NCI-H146 (cell line): ENCODE data around the gene SMIM28.

Experiments
- DNase-seq: peaks from one replicate; lab custom pipeline; 2025; lab: John Stamatoyannopoulos, UW

SMIM28 gene

DNA sequence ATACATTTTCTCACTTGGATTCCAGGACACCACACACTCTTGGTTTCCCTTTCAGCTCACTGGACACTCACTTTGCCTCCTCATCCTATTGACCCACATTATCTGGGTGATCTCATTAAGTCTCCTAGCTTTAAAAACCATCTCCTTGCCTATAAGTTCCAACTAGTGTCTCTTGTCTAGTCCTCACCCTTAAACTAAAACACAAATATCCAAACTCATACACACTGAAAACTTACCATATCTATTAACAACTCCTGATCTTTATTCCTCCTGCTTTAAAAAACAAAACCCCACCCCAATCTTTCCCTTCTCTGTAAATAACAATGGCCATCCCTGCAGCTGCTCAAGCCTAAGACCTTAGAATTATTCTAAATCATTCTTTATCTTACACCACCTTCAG is 3.5 kb upstream of the SMIM28 start:
- DNase-seq, result no peak

DNA sequence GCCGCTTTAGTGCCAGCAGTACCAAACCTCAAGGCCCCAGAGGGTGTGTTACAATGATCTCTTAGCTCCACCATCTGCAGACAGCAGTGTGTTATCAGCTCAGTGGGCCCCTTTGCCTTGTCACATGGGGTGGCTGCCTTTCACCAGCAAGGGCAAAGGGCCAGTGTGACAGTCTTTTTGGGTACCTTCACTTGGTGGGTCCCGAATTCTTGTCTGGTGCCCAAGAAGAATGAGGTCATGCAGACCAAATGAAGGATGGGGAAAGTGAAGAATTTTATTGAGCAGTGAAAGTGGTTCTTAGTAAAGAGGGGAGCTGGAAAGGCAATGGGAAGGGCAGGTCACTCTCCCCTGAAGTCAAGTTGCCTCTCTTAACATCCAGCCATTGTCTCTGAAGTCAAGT is 2.9 kb upstream of the SMIM28 start:
- no peak for DNase-seq

DNA sequence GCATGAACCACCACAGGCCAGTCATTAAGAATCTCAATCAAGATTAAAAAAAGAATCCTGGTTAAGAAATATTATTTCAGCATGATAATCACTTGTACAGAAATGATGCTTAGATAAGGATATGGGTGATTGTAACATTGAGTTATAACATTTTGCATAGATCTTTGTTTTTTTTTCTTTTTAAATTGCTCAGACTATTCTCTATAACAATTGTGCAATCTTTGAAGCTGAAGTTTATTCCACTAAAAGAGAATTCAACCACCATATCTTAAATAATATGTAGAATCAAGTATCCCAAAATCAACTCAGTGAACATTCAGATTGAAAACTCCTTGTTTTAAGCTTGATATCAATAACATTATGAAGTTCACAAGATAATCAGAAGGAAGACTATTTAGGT is 663 bp upstream of the SMIM28 start:
- no peak for DNase-seq

DNA sequence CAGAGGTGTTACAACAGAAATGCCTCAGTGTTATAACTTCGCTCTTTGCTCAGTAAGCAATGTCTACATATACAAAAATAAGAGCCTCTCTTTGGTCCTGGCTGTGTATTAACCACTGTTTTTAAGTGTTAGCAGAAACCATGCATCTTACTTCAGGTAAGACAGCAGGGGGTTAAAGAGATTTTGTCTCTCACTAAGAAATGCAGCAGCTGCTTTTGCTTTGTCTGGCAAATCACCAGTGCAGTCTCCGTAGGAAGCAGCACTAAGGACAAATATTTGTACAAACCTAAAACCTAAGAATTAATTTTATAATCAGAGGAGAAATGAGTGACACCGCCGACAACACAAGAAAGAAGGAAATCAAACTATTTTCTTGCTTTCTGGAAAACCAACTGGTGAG is 758 bp downstream of the SMIM28 start:
- DNase-seq, result peak; percentile 87

DNA sequence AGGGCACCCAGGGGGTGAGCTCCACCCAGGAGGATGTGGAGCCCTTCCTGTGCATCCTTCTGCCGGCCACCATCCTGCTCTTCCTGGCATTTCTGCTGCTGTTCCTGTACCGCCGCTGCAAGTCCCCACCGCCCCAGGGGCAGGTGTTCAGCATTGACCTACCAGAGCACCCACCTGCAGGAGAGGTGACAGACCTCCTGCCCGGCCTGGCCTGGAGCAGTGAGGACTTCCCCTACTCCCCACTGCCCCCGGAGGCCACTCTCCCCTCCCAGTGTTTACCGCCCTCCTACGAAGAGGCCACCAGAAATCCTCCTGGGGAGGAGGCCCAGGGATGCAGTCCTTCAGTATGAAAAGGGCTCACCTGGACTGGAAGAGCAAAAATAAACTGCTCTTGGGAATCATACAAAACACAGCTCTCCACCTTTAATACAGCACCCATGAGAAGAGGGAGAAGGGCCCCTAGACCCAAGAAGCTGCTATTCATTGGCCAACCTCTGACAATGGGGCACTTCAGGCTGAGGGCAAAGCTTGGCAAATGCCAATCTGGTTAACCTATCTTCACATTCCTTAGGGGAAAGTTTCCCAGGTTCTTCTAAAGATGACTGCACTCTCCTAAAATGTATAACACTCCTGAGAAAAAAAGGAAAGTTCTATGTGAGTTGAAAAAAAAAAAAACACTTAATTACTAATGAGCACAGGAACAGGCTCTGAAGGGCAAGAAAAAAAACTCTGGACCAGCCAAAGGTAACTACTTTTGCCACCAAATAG is 5.0 kb downstream of the SMIM28 start:
- peak; percentile 98 for DNase-seq

DNA sequence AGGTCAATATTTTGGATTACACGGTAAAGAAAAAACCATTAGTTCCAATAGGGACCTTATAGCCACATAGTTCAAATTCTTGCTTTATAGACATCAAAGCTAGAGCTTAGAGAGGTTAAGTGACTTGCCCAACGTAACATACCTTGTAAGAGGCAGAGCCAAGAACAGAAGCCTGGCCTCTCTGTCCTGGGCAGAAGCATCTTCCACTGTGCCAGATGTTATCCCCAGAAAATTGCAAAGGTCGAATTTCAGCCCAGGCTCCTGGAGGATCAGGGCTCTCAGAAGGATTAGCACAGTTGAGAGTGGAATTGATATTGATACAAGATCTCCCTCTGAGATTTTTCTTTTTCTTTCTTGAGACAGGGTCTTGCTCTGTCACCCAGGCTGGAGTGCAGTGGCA is 6.1 kb downstream of the SMIM28 start:
- DNase-seq, result no peak

DNA sequence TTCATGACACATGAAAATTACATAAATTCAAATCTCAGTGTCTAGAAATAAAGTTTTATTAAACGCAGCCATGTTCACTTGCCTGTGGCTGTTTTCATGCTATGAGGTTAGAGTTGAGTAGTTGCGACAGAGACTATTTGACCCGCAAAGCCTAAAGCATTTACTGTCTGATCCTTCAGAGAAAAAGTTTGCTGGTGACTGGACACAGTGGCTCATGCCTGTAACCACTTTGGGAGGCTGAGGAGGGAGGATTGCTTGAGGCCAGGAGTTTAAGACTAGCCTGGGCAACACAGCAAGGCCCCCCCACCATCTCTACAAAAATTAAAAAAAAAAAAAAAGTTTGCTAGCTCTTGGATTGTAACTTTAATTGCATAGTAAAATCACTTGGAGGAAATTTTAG is 9.2 kb downstream of the SMIM28 start:
- no peak for DNase-seq

DNA sequence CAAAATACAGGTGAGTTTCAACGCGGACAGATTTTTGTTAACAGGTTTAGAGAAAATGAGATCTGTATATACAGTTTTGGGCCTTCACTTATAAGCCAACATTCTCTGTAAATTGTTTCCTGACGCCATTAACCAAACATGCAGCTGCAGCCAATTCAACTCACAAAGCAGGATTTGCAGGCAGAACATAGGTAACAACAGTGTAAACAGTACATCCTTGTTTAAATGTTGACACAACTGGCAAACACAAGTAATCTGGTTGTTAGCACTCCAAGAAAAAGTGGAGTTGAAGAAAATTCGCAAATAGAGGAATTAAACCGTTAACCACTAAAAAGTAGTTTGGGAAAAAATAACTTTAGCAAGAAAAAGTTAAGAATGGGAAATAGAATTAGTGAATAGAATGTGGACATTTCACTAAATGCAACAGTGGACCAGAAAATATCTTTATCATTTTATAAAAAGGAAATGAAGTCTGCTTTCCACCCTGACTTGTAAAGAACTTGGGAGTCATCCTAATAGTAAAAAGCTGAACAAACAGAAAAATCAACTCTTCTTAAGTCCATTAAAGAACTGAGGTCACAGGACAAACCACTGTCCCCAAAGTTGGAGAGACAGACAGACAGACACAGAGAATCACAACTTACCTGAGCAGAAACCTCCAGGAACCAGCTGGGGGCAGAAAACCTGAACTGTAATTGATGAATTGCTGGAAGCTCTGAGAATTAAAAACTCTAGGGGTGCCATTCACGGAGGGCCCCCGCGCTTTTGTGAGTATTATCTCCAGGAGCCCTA is 10.1 kb downstream of the SMIM28 start:
- DNase-seq, result peak; percentile 90

DNA sequence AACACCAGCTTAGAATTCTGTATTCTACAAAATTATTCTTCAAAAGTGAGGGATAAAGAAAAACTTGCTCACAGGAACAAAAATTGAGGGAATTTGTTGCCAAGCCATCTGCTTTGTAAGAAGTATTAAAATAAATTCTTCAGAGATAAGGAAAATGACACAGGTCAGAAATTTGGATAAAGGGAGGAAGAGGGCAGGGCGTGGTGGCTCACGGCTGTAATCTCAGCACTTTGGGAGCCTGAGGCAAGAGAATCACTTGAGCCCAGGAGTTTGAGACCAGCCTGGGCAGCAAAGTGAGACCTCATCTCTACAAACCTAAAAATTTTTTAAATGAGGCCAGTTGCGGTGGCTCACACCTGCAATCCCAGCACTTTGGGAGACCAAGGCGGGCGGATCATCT is 11.8 kb downstream of the SMIM28 start:
- DNase-seq, result no peak

DNA sequence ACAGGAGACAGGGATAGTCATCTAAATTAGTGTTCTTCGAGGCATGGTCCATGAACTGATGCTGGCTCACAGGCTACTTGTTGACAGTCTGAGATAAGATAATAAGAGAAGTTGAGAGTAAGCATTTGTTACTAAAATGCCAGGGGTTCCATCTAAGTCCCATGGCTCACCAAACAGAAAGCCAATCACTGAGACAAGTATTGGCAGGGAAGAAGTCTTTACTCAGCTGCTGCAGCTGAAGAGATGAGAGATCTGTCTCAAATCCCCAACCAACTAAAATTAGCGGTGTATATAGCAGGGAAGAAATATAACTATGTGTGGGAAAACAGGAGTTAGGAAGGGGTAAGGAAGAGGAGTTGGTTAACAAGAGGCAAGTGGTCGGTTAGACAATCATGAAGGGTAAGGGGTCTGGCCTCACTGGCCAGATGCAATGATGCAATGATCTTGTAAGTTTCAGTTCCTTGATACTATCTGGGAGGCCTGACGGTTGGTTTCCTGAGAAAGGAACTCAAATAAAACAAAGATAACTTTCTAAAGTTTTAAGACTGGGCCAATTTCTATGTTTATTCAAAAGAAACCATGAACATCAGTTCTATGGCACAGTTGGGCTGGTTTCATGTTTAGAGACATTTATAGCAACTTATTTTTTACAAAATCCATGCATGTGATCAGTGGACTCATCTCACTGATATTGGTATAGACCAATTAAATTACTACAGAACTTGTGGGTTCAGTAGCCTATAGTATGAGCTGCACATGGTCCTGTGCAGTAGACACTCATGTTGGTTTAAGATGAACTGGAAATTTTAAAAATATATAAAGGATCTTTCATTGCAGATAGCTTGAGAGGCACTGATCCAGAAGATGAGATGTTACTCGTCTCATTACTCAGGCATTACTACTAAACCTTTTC is 16.4 kb downstream of the SMIM28 start:
- DNase-seq, result no peak

DNA sequence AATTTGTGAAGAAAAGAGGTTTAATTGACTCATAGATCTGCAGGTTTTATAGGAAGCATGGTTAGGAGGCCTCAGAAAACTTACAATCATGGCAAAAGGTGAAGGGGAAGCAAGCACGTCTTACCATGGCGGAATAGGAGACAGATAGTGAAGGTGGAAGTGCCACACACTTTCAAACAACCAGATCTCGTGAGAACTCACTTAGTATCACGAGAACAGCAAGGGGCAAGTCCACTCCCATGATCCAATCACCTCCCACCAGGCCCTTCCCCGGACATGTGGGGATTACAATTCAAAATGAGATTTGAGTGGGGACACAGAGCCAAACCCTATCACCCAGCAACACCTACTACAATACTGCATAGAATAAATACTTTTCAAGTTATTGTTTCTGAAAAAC is 19.0 kb downstream of the SMIM28 start:
- no peak for DNase-seq

DNA sequence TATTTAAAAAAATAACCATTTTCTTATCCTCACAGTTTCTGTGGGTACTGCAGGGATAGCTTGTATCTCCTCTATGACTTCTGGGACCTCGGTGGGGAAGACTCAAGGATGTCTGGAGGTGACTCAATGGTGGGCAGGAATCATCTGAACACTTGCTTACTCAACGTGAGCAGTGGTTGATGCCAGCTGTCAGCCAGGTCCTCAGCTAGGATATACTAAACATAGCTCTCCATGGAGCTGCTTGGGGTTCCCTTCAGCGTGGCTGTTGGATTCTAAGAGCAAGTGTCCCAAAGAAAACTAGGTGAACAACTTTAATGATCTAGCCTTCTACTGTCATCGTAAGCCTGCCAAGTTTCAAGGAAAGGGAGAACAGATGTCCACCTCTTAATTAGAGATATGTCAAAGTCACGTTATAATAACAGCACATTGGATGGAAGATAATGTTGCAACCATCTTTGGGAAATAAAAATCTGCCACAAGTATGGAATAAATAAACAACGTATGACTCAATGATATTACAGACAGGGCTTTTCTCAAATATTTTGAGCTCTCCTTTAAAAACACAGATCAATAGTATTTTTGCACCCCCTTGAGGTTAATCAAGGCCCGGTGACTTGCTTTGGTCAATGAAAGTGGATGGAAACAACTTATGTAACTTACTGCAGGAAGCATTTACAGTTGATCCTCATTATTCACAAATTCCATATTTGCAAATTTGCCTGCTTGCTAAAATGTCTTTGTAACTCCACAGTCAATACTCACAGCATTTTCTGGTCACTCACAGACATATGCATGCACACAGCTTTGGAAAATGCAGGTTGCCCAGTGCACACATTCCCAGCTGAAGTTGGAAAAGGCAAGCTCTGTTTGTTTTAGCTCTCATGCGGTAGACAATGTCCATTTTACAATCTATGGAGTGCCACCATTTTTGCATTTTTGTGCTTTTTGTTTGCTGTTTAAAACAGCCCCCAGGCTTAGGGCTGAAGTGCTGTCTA is 19.7 kb downstream of the SMIM28 start:
- no peak for DNase-seq

DNA sequence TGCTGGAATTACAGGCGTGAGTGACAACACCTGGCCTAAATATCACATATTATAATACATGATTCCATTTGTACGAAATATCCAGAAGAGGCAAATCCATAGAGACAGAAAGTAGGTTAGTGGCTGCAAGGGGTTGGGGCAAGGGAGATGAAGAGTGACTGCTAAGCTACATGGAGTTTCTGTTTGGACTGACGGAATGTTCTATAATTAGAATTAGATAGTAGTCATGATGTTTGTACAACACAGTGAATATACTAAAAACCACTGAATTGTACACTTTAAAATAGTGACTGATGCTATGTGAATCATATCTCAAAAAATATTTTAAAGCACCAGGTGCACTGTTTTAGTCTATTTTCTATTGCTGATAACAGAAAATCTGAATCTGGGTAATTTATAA is 22.6 kb downstream of the SMIM28 start:
- DNase-seq, result no peak

DNA sequence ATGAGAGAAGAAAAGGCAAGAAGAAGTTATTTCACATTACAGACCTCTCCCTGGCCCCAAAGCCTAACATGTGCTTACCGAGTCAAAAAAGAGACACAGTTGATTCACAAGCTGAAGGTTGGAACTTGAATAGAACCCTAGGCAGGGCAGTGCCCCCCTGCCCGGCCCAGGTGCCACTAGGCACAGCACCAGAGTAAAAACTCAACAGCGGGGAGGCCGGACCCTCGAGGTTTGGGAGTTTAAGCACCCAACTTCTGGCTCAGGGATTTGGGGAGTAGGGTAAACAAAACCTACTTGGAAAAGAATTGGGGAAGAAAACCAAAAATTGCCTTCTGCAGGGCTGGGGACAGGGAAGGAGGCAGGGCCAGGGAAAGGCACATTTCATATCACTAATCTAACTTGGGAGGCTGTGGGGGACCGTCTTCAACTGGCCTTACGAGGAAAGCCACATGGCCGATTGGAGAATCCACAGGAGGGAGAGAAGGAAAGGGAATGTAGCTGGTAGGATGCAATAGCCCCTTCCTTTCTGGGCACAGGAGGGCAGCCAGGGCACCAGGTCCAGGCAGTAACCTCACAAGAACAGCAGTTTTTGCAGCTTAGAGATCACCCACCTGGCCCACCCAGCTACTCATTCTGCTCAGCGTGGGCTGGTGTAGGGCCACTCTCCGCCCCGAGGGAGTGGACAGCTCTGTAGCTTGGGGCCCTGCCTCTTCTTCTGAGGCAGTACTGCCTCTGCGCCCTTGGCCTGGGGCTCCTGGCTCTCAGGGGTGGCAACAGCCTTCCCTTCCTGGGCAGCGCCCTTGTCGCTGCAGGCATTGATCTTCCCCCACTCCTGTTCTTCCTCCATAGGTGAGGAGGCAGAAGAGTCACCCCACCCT is 24.5 kb downstream of the SMIM28 start:
- no peak for DNase-seq

DNA sequence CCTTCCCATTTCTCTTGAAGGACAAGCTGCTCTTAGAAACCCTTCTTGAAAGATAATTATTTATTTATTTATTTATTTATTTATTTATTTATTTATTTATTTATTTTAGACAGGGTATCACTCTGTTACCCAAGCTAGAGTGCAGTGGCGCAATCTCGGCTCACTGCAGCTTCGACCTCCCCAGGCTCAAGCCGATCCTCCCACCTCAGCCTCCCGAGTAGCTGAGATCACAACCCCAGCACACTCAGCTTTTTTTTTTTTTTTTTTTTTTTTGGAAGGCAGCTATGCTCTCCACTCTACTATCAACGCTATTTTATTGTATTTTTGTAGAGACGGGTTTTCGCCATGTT is 25.1 kb downstream of the SMIM28 start:
- DNase-seq, result no peak

DNA sequence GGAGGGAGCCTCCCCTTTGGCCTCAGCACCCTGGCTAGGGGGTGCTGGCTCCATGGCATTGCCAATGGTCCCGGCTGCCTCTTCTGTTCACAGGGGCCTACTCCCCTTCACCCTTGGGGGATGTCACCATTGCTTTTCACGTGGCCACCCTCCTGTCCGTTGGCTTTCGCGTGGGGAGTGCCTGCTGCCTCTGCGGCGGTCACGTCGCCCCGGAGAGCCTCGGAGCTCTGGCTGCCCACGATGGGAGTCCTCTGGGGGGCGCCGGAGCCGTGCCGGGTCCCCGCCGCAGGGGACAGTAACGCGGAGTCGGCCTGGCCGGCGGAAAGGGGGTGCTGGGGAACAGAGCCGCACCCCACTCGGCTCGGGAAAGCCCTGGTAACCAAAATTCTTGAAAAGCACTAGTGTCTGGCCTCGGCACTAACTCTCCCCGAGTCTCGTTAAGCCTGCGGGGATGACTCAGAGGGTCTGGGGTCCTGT is 25.7 kb downstream of the SMIM28 start:
- DNase-seq, result peak; percentile 65

DNA sequence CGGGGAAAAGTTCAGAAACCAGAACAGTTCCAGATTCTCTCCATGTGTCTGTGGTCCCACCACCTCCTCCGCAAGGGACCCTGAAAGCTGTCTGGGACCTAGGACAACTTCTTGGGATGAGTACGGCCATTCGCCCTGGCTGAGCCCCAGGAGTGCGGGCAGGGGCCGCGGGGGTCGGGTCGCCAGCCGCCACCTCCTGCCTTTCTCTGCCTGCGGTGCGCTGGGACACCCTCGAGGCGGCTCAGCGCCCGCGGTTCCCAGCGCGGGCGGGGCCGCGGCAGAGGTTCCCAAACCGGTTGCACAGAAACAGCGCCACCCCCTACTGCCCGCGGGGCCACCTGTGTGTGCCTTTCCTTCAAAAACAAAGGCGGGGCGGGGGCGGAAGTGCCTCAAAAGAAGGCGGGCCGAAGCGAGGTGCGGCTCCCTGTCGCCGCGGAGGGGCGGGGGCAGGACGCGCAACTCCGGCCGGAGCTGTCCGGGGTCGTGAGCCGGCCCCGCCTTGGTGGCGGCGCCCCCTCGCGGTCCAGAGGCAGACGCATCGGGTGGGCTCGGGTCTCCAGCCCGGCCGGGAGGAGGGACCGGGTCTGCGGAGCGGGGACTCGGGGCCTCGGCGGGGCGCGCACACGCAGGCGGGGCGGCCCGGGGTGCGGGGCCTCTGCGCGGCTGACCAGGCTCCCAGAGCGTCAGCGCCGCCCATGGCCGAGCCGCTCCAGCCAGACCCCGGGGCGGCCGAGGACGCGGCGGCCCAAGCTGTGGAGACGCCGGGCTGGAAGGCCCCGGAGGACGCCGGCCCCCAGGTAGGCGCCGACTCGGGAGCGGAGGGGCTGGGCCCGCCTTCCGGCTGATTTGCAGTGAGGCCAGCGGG is 26.3 kb downstream of the SMIM28 start, which contains the start of gene HEBP2:
Gene HEBP2, plus strand, starts transcription at position 423 of the 865 bp plus-strand sequence. Its CDS starts 273 bp downstream, at position 696.
- peak; percentile 100 for DNase-seq

DNA sequence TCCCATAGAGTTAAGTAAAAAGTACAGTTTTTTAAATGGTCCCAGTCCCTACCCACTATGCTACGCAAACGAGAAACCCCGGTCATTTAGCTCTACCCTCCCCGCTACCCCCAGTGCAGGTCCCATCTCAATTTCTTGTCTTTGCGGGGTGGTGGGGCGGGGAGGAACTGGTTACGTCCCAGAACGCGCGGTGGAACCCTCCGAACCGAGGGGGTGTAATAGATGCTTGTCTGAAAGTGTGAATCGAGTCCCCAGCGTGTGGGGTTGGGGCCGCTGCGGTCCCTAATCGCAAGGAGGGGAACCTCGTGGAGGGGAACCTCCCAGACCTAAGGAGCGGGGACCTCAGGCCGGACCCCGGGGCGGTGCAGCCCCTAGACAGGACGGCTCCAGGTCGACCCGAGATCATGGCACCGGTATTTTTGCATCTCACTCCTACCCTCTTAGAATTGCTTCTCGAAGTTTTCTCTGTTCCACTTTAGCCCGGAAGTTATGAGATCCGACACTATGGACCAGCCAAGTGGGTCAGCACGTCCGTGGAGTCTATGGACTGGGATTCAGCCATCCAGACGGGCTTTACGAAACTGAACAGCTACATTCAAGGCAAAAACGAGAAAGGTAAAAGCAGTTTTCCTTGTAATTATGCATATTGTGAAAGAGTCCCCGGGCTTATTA is 27.1 kb downstream of the SMIM28 start:
- no peak for DNase-seq
